ENCODE data around the gene KERA.

GRCh38 chr12:91072931-91073330 lies 15.1 kb upstream of the KERA start:
- TF ChIP-seq CTCF (conservative IDR thresholded peaks at IDR 0.05; ENCODE audit: low read length) (no peak), EZH2phosphoT487 (IDR thresholded peaks at IDR 0.05; ENCODE audit: borderline replicate concordance) (no peak)
